GM19023 (cell line): Measurements from ENCODE around the gene GPNMB.
"Not testable (repeated sequence)": the region's sequence is repeated elsewhere in the genome, so short reads cannot be mapped to it uniquely, and the experiment has no call there.

Source experiments
- ATAC-seq: cut with Tn5 transposase; IDR thresholded peaks from one replicate; pipeline ENCODE4 v1.9.1; 2021; ENCODE audit warnings: mild to moderate bottlenecking, moderate library complexity; ENCODE audit not compliant: unreplicated experiment

GPNMB gene

GRCh38 chr7:23246555-23246954 lies at the start of gene GPNMB:
Gene GPNMB (plus strand): TSS chr7:23246775. CDS start chr7:23246858, 83 bp downstream.
- ATAC-seq, result no peak

DNA sequence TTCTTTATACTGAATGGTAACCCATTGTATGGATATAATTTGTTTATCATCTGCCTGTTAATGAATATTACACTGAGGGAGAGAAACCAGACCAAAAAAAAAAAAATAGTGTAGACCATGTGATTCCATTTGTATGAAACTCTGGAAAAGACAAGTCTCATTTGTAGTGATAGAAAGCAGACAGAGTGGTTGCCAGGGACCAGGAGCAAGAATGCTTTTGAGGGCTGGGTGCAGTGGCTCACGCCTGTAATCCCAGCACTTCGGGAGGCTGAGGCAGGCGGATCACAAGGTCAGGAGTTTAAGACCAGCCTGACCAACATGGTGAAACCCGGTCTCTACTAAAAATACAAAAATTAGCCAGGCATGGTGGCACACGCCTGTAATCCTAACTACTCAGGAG lies 48.8 kb upstream of the GPNMB start:
- not testable (repeated sequence) for ATAC-seq

DNA sequence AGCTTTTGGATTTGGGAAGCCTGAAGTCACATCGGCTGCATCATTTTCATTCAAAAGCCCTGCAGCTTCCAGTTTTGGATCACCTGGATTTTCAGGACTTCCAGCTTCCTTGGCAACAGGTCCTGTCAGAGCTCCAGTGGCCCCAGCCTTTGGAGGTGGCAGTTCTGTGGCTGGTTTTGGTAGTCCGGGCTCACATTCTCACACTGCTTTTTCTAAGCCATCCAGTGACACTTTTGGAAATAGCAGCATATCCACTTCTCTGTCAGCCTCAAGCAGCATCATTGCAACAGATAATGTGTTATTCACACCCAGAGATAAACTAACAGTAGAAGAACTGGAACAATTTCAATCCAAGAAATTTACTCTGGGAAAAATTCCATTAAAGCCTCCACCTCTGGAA lies 46.2 kb upstream of the GPNMB start:
- no peak for ATAC-seq

DNA sequence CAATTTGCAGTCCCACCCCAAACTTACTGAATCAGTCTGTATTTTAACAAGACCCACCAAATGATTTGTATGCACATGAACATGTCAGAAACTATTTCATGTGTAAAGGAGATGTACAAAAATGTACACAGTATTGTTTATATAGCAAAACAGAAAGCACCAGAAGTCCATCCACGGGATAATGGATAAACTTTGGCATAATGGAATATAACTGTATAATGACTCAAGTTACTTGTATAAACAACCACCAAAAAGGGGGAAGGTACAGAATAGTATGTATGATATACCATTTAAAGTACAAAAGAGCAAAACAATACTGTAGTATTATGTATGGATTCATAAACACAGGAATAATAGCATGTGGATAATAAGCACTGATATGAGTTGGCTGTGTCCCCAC lies 42.3 kb upstream of the GPNMB start:
- no peak for ATAC-seq

GRCh38 chr7:23205577-23205908 lies 41.0 kb upstream of the GPNMB start:
- no peak for ATAC-seq

DNA sequence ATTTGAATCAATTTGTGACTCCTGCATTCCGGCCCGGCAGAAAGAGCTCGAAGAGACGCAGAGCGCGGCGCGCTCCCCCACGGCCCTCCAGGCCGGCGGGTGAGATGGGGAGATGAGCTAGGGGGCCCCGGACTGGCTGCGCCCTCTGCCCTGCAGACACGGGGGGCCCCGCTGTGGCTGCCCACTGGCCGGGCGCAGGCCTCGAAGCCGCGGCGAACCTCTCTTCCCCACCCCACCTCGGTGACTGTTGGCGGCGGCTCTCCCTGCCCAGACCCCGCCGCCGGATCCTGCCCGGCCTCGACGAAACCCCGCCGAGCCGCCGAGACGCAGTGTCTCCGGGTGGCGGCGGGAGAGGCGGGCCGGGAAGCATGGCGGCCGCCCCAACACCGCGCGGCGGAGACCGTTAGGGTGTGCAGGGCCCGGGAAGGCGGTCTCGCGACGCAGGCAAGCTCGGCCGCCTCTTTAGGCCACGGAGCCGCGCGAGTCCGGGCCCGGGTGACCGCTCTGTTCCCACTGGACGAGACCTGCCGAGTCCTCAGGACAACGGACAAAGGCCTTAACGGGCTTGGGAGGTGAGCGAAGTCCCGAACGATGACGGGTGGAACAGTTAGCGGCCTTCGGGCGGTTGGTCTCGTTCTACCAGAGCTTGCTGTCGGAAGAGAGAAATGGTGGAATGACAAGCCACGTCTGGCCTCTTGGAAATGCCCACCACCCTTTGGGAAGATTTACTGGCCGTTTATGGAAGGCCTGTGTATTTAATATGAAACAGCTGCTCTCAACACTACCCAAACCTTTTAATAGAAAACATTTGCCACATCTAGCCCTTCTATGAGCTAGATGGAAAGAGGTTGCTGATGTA lies 40.4 kb upstream of the GPNMB start:
- ATAC-seq, result no peak

GRCh38 chr7:23207021-23207420 lies 39.6 kb upstream of the GPNMB start:
- no peak for ATAC-seq

DNA sequence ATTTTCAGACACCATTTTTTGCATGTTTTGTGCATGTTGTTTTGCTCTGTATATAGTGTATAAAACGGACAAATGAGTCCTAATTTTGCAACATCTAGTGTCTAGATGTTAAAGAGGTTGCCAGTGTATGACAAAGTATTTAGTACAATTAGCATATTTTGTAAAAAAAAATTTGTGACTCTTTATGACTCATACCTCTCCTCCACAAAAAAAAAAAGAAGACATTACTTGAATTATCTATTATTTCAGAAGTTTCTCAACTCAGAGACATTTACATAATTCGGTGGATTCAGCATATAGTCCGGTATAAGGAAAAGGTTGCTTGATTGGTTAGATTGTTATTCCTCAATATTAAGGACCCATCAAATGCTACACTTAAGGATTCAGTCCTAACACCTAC lies 38.7 kb upstream of the GPNMB start:
- ATAC-seq, result no peak

DNA sequence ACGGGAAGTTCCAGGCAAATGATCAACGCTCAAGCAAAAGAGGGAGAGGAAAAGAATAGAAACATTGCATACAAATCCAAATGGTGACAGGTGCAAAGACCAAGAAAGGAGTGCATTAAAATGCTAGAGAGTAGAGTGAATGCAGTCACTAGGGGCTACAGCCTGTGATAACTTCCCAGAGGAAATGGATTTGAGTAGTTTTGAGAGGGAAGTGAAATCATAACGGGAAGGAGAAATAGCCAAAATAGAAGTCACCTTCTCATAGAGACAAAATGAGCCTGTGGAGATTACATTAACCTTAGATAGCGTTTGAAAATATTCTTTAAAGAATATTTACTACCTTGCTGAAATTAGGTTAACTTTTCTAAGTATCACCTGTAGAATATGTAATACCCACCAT lies 38.3 kb upstream of the GPNMB start:
- no peak for ATAC-seq

DNA sequence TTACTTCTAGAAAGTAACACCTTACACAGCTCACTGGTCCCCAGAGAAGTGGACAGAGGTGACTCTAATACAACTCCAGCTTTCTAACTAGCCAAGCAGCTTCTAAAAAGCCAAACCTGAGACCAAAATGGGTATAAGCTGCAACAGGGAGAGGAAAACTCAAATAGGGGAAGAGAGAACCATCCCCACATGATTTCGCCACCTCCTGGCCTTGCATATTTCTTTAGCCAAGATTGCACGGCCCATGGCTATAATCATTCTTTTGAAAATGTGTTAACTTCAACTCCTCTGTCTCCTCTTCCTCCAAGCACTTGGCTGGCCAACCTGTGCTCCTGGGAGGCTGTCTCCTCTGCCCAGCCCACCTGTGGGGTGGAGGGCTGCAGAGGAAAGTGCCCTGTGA lies 36.1 kb upstream of the GPNMB start:
- ATAC-seq, result no peak

DNA sequence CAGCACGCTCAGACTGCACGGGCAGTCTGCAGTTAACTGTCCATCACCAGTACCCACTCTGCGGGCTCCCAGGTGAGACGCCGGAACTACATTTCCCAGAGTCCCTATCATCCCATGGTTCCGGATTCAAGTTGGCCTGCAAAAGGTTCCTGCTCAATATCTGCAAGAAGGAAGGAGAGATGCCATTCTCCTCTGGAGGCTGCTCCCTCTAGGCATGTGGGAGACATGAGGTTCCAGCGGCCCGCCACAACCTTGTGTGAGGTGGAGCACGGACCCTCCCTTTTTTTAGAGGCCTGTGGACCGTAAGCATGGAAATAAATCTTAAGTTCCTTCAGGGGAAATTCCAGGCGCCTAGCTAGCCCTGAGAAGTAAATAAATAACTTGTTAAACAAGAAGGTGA lies 35.0 kb upstream of the GPNMB start:
- no peak for ATAC-seq

DNA sequence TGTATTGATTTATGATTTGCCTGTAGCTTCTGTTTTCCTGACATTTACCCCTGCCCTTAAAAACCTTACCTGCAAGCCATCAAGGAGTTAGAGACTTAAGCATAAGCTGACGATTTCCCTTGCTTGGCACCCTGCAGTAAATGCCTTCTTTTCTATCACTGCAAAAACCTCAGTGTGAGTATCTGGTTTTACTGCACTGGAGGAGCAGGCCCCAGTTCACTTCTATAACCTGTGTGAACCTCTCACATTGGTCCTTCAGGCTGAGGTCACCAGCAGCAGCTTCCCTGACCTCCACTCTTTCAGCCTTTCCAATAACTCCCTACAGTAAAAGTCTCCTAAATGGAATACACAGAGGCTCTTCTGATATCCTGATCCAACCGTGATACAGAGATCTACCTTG lies 34.2 kb upstream of the GPNMB start:
- ATAC-seq, result no peak

GRCh38 chr7:23212841-23213240 lies 33.7 kb upstream of the GPNMB start:
- no peak for ATAC-seq

DNA sequence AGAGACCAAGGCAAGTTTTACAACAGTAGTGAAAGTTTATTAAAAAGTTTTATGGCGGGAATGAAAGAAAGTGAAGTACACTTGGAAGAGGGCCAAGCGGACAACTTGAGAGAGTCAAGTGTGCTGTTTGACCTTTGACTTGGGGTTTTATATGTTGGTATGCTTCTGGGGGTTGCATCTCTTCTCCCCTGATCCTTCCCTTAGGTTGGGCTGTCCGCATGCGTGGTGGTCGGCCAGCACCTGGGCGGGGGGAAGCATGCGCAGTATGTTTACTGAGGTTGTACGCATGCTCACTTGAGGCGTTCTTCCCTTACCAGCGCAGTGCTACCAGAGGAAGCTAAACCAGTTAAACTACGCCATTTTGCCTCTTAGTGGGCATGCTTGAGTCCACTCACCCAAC lies 32.8 kb upstream of the GPNMB start:
- ATAC-seq, result no peak

- ATAC-seq, result no peak
Measured at GRCh38 chr7:23214423-23214822, 32.2 kb upstream of the GPNMB start.

DNA sequence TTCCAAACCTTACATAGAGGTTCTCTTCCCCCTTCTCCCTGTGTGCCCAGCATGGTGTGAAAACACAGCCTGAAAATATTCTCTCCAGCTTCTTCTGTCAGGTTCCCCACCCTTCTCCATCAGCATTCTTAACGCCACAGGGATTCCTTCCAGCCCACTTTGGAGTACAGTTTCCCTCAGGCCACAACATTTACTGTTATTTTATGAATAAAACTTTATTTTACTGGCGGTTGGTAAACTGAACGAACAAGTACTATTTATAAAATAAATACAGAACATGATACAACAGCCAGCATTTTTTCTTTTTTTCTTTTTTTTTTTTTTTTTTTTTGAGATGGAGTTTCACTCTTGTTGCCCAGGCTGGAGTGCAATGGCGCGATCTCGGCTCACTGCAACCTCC lies 31.6 kb upstream of the GPNMB start:
- no peak for ATAC-seq

- no peak for ATAC-seq
Measured at GRCh38 chr7:23216021-23216420, 30.6 kb upstream of the GPNMB start.

DNA sequence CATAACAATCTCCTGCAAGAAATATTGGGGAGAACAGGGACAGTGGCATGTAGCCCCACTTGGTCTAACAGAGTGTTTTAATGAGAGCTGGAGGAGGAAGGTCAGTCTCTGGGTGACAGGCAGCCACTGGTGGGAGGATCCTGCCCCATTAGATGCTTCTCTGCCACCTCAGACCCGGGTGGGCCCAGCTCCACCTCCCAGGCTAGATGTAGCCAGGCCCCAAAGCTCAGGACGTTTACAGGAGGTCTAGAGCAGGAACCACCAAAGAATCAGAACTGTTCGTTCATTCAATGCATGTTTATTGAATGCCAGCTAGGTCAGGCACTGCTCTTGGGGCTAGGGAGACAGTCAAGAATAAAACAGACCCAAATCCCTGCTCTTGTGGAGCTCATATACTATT lies 28.4 kb upstream of the GPNMB start:
- no peak for ATAC-seq

DNA sequence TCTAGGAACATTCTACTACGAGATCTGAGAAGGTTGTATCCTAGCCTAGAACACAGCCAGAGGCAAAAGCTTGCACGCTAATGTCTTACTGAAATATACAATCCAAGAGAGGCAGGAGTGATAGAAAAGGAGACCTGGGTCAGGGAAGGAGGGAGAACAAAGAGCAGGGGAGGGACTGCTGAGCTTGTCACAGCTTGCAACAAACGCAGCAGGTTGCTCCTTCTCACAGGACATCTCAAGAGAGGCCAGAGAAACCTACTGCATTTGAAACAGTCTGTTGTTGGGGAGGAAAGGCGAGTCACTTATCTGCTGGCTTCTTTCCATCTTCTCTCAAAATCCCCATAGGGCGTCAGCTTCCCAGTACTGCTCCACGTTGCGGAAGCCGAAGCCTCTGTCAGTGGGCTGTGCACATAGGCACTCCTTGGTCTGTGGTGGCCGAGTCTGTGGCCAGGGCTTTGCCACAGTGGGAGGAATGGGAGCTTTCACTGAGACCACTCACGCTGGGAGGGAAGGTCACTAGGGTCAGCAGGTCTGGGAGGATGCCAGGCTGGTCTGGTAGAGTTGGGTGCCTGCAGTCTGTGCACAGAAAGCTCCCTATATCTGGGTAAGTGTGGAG lies 25.8 kb upstream of the GPNMB start:
- ATAC-seq, result no peak

DNA sequence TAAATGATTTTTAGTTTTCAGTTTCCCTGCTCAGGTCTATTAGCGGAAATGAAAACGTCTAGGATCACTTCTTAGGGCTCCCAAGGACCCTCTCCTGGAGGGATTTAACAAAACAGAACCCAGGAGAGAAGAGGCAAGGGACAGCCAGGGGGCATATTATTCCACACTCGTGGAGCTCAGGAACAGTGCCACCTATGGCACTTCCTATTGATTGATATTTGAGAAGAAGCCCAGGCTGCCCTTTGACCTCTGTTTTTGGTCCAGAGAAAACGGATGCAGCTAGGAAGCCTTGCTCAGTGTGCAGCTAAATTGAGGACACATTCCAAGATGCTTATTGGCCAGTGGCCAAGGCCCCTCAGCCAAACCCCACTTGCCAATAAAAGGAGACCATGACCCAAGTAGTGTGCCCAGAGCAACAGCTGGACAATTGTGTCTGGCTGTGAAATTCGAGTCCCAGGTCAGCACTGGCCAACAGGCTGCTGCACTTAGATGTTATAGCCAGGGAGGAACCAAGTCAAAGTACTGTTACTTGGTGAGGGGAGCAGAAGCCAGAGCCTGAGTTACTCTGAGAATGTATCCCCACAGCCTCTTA lies 24.0 kb upstream of the GPNMB start:
- no peak for ATAC-seq

- not testable (repeated sequence) for ATAC-seq
Measured at GRCh38 chr7:23224364-23224763, 22.2 kb upstream of the GPNMB start.

DNA sequence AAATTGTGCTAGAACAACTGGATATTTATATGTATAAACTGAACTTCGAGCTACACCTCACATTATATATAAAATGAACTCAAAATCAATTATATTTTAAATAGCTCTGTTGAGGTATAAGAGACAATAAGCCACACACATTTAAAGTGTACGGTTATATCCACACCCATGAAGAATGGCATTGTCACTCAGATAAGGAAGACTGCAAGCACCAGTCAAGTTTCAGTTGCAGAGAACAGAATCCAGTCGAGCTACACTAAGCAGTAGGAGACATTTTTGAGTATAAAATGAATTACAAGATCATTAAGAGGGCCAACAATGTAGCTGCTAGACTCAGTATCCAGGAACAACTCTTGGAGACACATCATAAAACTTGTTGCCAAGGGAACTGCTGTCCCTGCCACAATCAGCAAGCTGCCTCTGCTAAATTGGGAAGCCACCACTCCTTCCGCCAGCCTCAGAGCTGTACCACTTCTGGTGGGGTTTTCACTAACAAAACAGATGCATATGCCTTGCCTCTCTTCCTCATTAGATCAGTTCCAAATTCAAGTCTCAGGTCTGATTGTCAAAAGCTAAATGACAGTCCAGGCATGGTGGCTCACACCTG lies 19.6 kb upstream of the GPNMB start:
- ATAC-seq, result no peak
